WTC11 (cell line): ENCODE results near the gene HECTD4.

ENCODE experiments used
- CREB1 ChIP-seq: sonication (generic); formaldehyde crosslinking; IDR thresholded peaks from 2 replicates; pipeline ENCODE4 v1.8.0; 2023; ENCODE audit warnings: mild to moderate bottlenecking, missing genetic modification reagents
- CTCF ChIP-seq: fragments of 200-600 bp; IDR thresholded peaks from 2 replicates; pipeline ENCODE4 v1.8.0; 2022; ENCODE audit warnings: antibody characterized with exemption
- E2F1 ChIP-seq: sonication (generic); formaldehyde crosslinking; IDR thresholded peaks from 2 replicates; pipeline ENCODE4 v1.8.0; 2022; ENCODE audit warnings: mild to moderate bottlenecking, missing genetic modification reagents
- E2F4 ChIP-seq: sonication (generic); formaldehyde crosslinking; IDR thresholded peaks from 2 replicates; pipeline ENCODE4 v1.8.1; 2022; ENCODE audit warnings: low read depth, mild to moderate bottlenecking, moderate library complexity, missing genetic modification reagents, borderline replicate concordance
- FOXJ3 ChIP-seq: sonication (generic); formaldehyde crosslinking; IDR thresholded peaks from 2 replicates; pipeline ENCODE4 v1.9.0; 2021; ENCODE audit warnings: missing genetic modification reagents, mild to moderate bottlenecking, borderline replicate concordance
- JUN ChIP-seq: sonication (generic); formaldehyde crosslinking; IDR thresholded peaks from 2 replicates; pipeline ENCODE4 v1.8.0; 2023; ENCODE audit warnings: mild to moderate bottlenecking, missing genetic modification reagents
- KAT7 ChIP-seq: sonication (generic); formaldehyde crosslinking; IDR thresholded peaks from 2 replicates; pipeline ENCODE4 v1.8.1; 2023; ENCODE audit warnings: missing genetic modification reagents, mild to moderate bottlenecking, borderline replicate concordance
- NR2C2 ChIP-seq: sonication (generic); formaldehyde crosslinking; IDR thresholded peaks from 2 replicates; pipeline ENCODE4 v1.8.0; 2022; ENCODE audit warnings: mild to moderate bottlenecking, missing genetic modification reagents
- ZNF263 ChIP-seq: sonication (generic); formaldehyde crosslinking; IDR thresholded peaks from 2 replicates; pipeline ENCODE4 v1.8.1; 2022; ENCODE audit warnings: low read depth, mild to moderate bottlenecking, moderate library complexity, missing genetic modification reagents
- TF ChIP-seq, protein P1 (sequence below): sonication (generic); formaldehyde crosslinking; IDR thresholded peaks from 2 replicates; pipeline ENCODE4 v1.8.0; 2022; ENCODE audit warnings: missing genetic modification reagents
- TF ChIP-seq, protein P2 (sequence below): sonication (generic); formaldehyde crosslinking; IDR thresholded peaks from 2 replicates; pipeline ENCODE4 v1.8.0; 2022; ENCODE audit warnings: mild to moderate bottlenecking, missing genetic modification reagents
- TF ChIP-seq, protein P3 (sequence below): sonication (generic); formaldehyde crosslinking; IDR thresholded peaks from 2 replicates; pipeline ENCODE4 v1.8.1; 2022; ENCODE audit warnings: mild to moderate bottlenecking, moderate library complexity, missing genetic modification reagents

DNA sequence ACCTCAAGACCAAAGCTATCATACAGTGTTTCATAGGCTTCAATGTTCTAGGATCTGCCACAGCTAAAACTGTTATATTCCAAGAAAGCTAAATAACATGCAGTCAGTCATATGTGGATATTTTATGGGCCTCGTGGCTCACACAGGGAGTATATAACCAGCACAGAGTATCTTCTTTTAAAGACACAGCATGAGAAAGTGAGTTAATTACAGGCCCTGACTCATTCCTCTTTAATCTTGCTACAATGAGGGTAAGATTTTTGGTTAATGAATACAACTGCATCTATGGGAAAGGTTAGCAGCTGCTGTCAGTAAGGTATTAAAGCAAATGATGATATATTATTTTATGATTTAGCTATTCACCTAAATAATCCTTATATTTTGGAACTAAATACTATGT is 145.8 kb downstream of the HECTD4 start:
- TF ChIP-seq, protein P1, sequence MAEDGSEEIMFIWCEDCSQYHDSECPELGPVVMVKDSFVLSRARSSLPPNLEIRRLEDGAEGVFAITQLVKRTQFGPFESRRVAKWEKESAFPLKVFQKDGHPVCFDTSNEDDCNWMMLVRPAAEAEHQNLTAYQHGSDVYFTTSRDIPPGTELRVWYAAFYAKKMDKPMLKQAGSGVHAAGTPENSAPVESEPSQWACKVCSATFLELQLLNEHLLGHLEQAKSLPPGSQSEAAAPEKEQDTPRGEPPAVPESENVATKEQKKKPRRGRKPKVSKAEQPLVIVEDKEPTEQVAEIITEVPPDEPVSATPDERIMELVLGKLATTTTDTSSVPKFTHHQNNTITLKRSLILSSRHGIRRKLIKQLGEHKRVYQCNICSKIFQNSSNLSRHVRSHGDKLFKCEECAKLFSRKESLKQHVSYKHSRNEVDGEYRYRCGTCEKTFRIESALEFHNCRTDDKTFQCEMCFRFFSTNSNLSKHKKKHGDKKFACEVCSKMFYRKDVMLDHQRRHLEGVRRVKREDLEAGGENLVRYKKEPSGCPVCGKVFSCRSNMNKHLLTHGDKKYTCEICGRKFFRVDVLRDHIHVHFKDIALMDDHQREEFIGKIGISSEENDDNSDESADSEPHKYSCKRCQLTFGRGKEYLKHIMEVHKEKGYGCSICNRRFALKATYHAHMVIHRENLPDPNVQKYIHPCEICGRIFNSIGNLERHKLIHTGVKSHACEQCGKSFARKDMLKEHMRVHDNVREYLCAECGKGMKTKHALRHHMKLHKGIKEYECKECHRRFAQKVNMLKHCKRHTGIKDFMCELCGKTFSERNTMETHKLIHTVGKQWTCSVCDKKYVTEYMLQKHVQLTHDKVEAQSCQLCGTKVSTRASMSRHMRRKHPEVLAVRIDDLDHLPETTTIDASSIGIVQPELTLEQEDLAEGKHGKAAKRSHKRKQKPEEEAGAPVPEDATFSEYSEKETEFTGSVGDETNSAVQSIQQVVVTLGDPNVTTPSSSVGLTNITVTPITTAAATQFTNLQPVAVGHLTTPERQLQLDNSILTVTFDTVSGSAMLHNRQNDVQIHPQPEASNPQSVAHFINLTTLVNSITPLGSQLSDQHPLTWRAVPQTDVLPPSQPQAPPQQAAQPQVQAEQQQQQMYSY (CRISPR knock-in tag), result no peak
- no peak for TF ChIP-seq E2F1 (CRISPR knock-in tag)
- TF ChIP-seq CREB1, result no peak
- no peak for TF ChIP-seq ZNF263 (CRISPR knock-in tag)
- TF ChIP-seq CTCF, result no peak
- TF ChIP-seq, protein P2, sequence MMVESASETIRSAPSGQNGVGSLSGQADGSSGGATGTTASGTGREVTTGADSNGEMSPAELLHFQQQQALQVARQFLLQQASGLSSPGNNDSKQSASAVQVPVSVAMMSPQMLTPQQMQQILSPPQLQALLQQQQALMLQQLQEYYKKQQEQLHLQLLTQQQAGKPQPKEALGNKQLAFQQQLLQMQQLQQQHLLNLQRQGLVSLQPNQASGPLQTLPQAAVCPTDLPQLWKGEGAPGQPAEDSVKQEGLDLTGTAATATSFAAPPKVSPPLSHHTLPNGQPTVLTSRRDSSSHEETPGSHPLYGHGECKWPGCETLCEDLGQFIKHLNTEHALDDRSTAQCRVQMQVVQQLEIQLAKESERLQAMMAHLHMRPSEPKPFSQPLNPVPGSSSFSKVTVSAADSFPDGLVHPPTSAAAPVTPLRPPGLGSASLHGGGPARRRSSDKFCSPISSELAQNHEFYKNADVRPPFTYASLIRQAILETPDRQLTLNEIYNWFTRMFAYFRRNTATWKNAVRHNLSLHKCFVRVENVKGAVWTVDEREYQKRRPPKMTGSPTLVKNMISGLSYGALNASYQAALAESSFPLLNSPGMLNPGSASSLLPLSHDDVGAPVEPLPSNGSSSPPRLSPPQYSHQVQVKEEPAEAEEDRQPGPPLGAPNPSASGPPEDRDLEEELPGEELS (CRISPR knock-in tag), result no peak
- TF ChIP-seq E2F4, result no peak
- TF ChIP-seq KAT7, result no peak
- TF ChIP-seq, protein P3, sequence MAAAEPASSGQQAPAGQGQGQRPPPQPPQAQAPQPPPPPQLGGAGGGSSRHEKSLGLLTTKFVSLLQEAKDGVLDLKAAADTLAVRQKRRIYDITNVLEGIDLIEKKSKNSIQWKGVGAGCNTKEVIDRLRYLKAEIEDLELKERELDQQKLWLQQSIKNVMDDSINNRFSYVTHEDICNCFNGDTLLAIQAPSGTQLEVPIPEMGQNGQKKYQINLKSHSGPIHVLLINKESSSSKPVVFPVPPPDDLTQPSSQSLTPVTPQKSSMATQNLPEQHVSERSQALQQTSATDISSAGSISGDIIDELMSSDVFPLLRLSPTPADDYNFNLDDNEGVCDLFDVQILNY (CRISPR knock-in tag), result no peak
- TF ChIP-seq NR2C2 (CRISPR knock-in tag), result no peak
- no peak for TF ChIP-seq JUN (CRISPR knock-in tag)
- TF ChIP-seq FOXJ3, result no peak
